H1 (cell line): ENCODE results near the gene AHI1. TPM values are rescaled to one million over a fixed set of nuclear protein-coding genes. Genes with fewer than 3 reads are reported as not detected.

Source experiments
- CTCF ChIA-PET: fragments of 300-600 bp; sonication (Branson Sonifier 250); formaldehyde crosslinking; loops from one replicate; lab custom pipeline; 2021; ENCODE audit not compliant: partially characterized antibody; lab: Charles Lee
- POLR2A ChIA-PET: fragments of 300-600 bp; sonication (Branson Sonifier 250); formaldehyde crosslinking; loops from one replicate; lab custom pipeline; 2021; ENCODE audit warnings: inconsistent platforms; ENCODE audit not compliant: partially characterized antibody; lab: Charles Lee
- DNase-seq, 2 experiments: peaks; one replicate each; pipeline versions ENCODE4 v3.0.0 to v3.0.0-alpha.2; 2010 to 2022; ENCODE audit warnings: low spot score in 2 of 2, low read depth in 1 of 2, mixed read lengths in 1 of 2
- FAIRE-seq: peaks from 2 replicates; lab custom pipeline; 2011; peaks lifted over from hg19 to GRCh38; lab: Jason Lieb, UNC
- H2AFZ ChIP-seq: 2 replicates; pipeline ENCODE4 v1.8.1; 2012; ENCODE audit warnings: low read length, inconsistent platforms
- H2AK5ac ChIP-seq: 2 replicates; pipeline ENCODE4 v1.6.1; 2013; ENCODE audit warnings: low read depth, low read length
- H2BK120ac ChIP-seq: replicated peaks from 2 replicates; pipeline ENCODE3; 2013; ENCODE audit warnings: low read depth, low read length, inconsistent platforms
- H2BK12ac ChIP-seq: 2 replicates; pipeline ENCODE4 v1.6.1; 2013; ENCODE audit warnings: low read depth, low read length
- H2BK15ac ChIP-seq: 2 replicates; pipeline ENCODE4 v1.6.1; 2013; ENCODE audit warnings: low read length
- H2BK20ac ChIP-seq: 2 replicates; pipeline ENCODE4 v1.6.1; 2013; ENCODE audit warnings: low read length
- H2BK5ac ChIP-seq: 2 replicates; pipeline ENCODE4 v1.6.1; 2013; ENCODE audit warnings: low read depth, low read length
- H3K14ac ChIP-seq: 2 replicates; pipeline ENCODE4 v1.6.1; 2013; ENCODE audit warnings: inconsistent platforms; ENCODE audit not compliant: insufficient read length
- H3K18ac ChIP-seq: 2 replicates; pipeline ENCODE4 v1.6.1; 2013; ENCODE audit warnings: low read length; ENCODE audit errors: extremely low read depth
- H3K23ac ChIP-seq: 2 replicates; pipeline ENCODE4 v1.6.1; 2013; ENCODE audit warnings: inconsistent platforms; ENCODE audit not compliant: insufficient read length
- H3K23me2 ChIP-seq: 2 replicates; pipeline ENCODE4 v1.6.1; 2013; ENCODE audit warnings: low read depth, low read length
- H3K27ac ChIP-seq: 2 replicates; pipeline ENCODE4 v1.6.1; 2011; ENCODE audit warnings: low read depth, low read length, inconsistent platforms
- H3K27me3 ChIP-seq, 4 experiments: replicated peaks in 1 of 4; 1 replicate in 1 of 4; 2 replicates in 3 of 4; pipeline versions ENCODE4 v1.6.1 to v1.8.1; 2011 to 2013; ENCODE audit warnings: low read length in 3 of 4, mild to moderate bottlenecking in 3 of 4, inconsistent platforms in 2 of 4, mixed read lengths in 2 of 4, moderate library complexity in 1 of 4; ENCODE audit not compliant: control insufficient read depth in 3 of 4, insufficient read depth in 3 of 4; ENCODE audit errors: extremely low read depth in 1 of 4
- H3K36me3 ChIP-seq, 4 experiments: 2 replicates each; pipeline versions ENCODE4 v1.6.1 to v1.8.1; 2011 to 2013; ENCODE audit warnings: mild to moderate bottlenecking in 4 of 4, low read length in 3 of 4, moderate library complexity in 2 of 4, control low read depth in 1 of 4, inconsistent platforms in 1 of 4; ENCODE audit not compliant: insufficient read depth in 4 of 4, control insufficient read depth in 2 of 4
- H3K4ac ChIP-seq: replicated peaks from 2 replicates; pipeline ENCODE3; 2013; ENCODE audit warnings: low read length, low read depth, mixed read lengths, inconsistent platforms; ENCODE audit not compliant: insufficient read length
- H3K4me1 ChIP-seq, 4 experiments: replicated peaks in 1 of 4; 1 replicate in 1 of 4; 2 replicates in 3 of 4; pipeline versions ENCODE4 v1.6.1 to v1.8.1; 2011 to 2013; ENCODE audit warnings: low read length in 3 of 4, inconsistent platforms in 2 of 4, mixed read lengths in 1 of 4; ENCODE audit not compliant: insufficient read depth in 4 of 4, control insufficient read depth in 3 of 4
- H3K4me2 ChIP-seq, 2 experiments: 2 replicates each; pipeline versions ENCODE4 v1.6.1 to v1.8.1; 2011 to 2013; ENCODE audit warnings: low read depth in 2 of 2, low read length in 2 of 2, control low read depth in 1 of 2, inconsistent platforms in 1 of 2, mild to moderate bottlenecking in 1 of 2; ENCODE audit not compliant: insufficient read depth in 1 of 2
- H3K4me3 ChIP-seq, 4 experiments: fragments of 200-600, 300-600 bp in 1 of 4; sonication (generic), shearing (Covaris generic), sonication (Bioruptor Twin) in 1 of 4; 2 replicates each; pipeline versions ENCODE4 v1.5.1 to v1.8.1; 2011 to 2016; ENCODE audit warnings: low read length in 4 of 4, low read depth in 3 of 4, control low read depth in 2 of 4, inconsistent platforms in 2 of 4, mild to moderate bottlenecking in 2 of 4, mixed read lengths in 1 of 4, moderate library complexity in 1 of 4; ENCODE audit not compliant: insufficient read depth in 2 of 4; ENCODE audit errors: extremely low read depth in 1 of 4
- H3K56ac ChIP-seq: replicated peaks from 2 replicates; pipeline ENCODE3; 2013; ENCODE audit warnings: low read depth, mild to moderate bottlenecking, mixed read lengths, low read length, inconsistent platforms; ENCODE audit not compliant: insufficient read length
- H3K79me1 ChIP-seq: 2 replicates; pipeline ENCODE4 v1.6.1; 2013; ENCODE audit warnings: low read depth, low read length, control low read depth
- H3K79me2 ChIP-seq, 2 experiments: 2 replicates each; pipeline versions ENCODE4 v1.6.1 to v1.8.1; 2012 to 2013; ENCODE audit warnings: low read length in 2 of 2, mild to moderate bottlenecking in 2 of 2, inconsistent platforms in 1 of 2; ENCODE audit not compliant: insufficient read depth in 2 of 2, control insufficient read depth in 1 of 2
- H3K9ac ChIP-seq, 4 experiments: replicated peaks in 1 of 4; 1 replicate in 1 of 4; 2 replicates in 3 of 4; pipeline versions ENCODE4 v1.6.1 to v1.8.1; 2011 to 2013; ENCODE audit warnings: low read depth in 3 of 4, low read length in 3 of 4, control low read depth in 2 of 4, mild to moderate bottlenecking in 2 of 4, moderate library complexity in 2 of 4, inconsistent platforms in 1 of 4; ENCODE audit errors: extremely low read depth in 1 of 4
- H3K9me3 ChIP-seq, 2 experiments: 2 replicates each; pipeline versions ENCODE4 v1.6.1 to v1.8.1; 2012 to 2013; ENCODE audit warnings: mild to moderate bottlenecking in 2 of 2, moderate library complexity in 2 of 2, control low read depth in 1 of 2, inconsistent platforms in 1 of 2, low read depth in 1 of 2, low read length in 1 of 2, mixed read lengths in 1 of 2; ENCODE audit not compliant: insufficient read depth in 2 of 2
- H4K20me1 ChIP-seq, 2 experiments: replicated peaks in 1 of 2; 2 replicates each; pipeline versions ENCODE3 to v1.8.1; 2011 to 2013; ENCODE audit warnings: inconsistent platforms in 2 of 2, low read length in 2 of 2, mild to moderate bottlenecking in 1 of 2; ENCODE audit not compliant: insufficient read depth in 2 of 2, control insufficient read depth in 1 of 2
- H4K5ac ChIP-seq: 2 replicates; pipeline ENCODE4 v1.6.1; 2013; ENCODE audit warnings: low read length, low read depth, mixed read lengths, inconsistent platforms; ENCODE audit not compliant: insufficient read length
- H4K8ac ChIP-seq: 2 replicates; pipeline ENCODE4 v1.8.0; 2013; ENCODE audit warnings: mild to moderate bottlenecking, moderate library complexity, low read length, inconsistent platforms; ENCODE audit not compliant: insufficient read depth; ENCODE audit errors: extremely low read depth
- H4K91ac ChIP-seq: replicated peaks from 2 replicates; pipeline ENCODE3; 2013; ENCODE audit warnings: low read length, mixed read lengths, inconsistent platforms; ENCODE audit not compliant: insufficient read length
- HDAC6 ChIP-seq: IDR thresholded peaks from one replicate; pipeline ENCODE4 v1.7.1; 2012; ENCODE audit warnings: low read depth, mild to moderate bottlenecking, inconsistent platforms, low read length, moderate library complexity
- JUND ChIP-seq: IDR thresholded peaks from 2 replicates; pipeline ENCODE4 v1.6.1; 2011; ENCODE audit warnings: mild to moderate bottlenecking, improper control_type of control experiment, low read length
- KDM1A ChIP-seq: fragments of 200-600, 300-600 bp; sonication (generic); IDR thresholded peaks from 2 replicates; pipeline ENCODE4 v1.7.1; 2016; ENCODE audit warnings: mild to moderate bottlenecking, low read length, borderline replicate concordance
- KDM4A ChIP-seq: IDR thresholded peaks from one replicate; pipeline ENCODE4 v1.7.1; 2012; ENCODE audit warnings: low read depth, mild to moderate bottlenecking, moderate library complexity, low read length, inconsistent platforms; ENCODE audit not compliant: severe bottlenecking
- MAFK ChIP-seq: IDR thresholded peaks from 2 replicates; pipeline ENCODE4 v1.6.1; 2012; ENCODE audit warnings: low read depth, mild to moderate bottlenecking, improper control_type of control experiment, low read length
- NANOG ChIP-seq: IDR thresholded peaks from 2 replicates; pipeline ENCODE4 v1.6.1; 2011; ENCODE audit warnings: low read length, low read depth, mild to moderate bottlenecking, inconsistent platforms; ENCODE audit not compliant: insufficient read depth, poor library complexity, severe bottlenecking
- POLR2A ChIP-seq, 2 experiments: IDR thresholded peaks; 1 replicate in 1 of 2; 2 replicates in 1 of 2; pipeline ENCODE4 v1.6.1; 2011; ENCODE audit warnings: low read depth in 2 of 2, low read length in 2 of 2, mild to moderate bottlenecking in 2 of 2; ENCODE audit errors: control extremely low read depth in 1 of 2
- SAP30 ChIP-seq: fragments of 300-600 bp; sonication (generic); IDR thresholded peaks from 2 replicates; pipeline ENCODE4 v1.7.1; 2012; ENCODE audit warnings: low read length, moderate library complexity, mild to moderate bottlenecking, inconsistent platforms; ENCODE audit not compliant: insufficient read depth, insufficient replicate concordance
- TAF1 ChIP-seq: IDR thresholded peaks from 2 replicates; pipeline ENCODE4 v1.6.1; 2011; ENCODE audit warnings: mild to moderate bottlenecking, low read depth, low read length
- TAF7 ChIP-seq: optimal IDR thresholded peaks from 2 replicates; pipeline ENCODE3; 2011; ENCODE audit warnings: low read depth, mild to moderate bottlenecking, inconsistent platforms, low read length, moderate library complexity, borderline replicate concordance
- TBP ChIP-seq: IDR thresholded peaks from 2 replicates; pipeline ENCODE4 v1.6.1; 2011; ENCODE audit warnings: low read depth, low read length, improper control_type of control experiment
- polyA plus RNA-seq, 7 experiments: library from polyadenylated mRNA; depleted of rRNA in 3 of 7; stranded (reverse) in 5 of 7; unstranded in 2 of 7; fragments of >200 nt in 5 of 7; fragments of 200-250 nt in 2 of 7; gene quantifications; 1 replicate in 5 of 7; 2 replicates in 1 of 7; 4 replicates in 1 of 7; pipeline versions ENCODE4 v1.2.1 to v1.2.3, GENCODE V29; 2011 to 2013; ENCODE audit warnings: missing spikeins in 2 of 7, mixed read lengths in 2 of 7
- total RNA-seq: library from RNA; stranded (reverse); fragmentation: NEBNext Ultra II Directional; extraction: Animal tissue kit (Norgen Biotek cat#: 25700); gene quantifications from 2 replicates; pipeline ENCODE4 v1.2.1, GENCODE V29; 2021
- TF ChIP-seq, protein P1 (sequence below): IDR thresholded peaks from 2 replicates; pipeline ENCODE4 v1.6.1; 2012; ENCODE audit warnings: low read length, inconsistent platforms
- TF ChIP-seq, protein P2 (sequence below): IDR thresholded peaks from 2 replicates; pipeline ENCODE4 v1.6.1; 2011; ENCODE audit warnings: low read depth, mild to moderate bottlenecking, low read length; ENCODE audit not compliant: insufficient read depth

Gene AHI1
- total and polyA plus RNA-seq, 2 of the 8 experiments (the other 6 are each of a cell fraction or from before 2014, with no cell fraction given): 4.2 to 19.6 TPM

DNA sequence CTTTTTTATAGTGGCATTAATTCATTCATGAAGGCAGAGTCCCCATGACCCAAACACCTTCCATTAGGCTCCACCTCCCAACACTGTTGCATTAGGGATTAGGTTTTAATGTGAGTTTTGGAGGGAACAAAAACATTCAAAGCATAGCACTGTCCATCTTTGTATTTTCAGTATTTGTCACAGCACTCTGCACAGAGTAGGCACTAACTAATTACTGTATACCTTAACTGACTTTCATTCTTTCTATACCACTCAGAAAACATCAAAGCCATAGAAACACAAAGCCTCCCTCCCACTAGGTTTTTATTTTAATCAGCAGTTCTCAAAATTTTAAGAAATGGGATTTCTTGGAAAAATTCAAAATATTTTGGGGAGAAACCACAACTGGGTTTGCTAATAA, 21.8 kb upstream of the AHI1 start:
- Histone ChIP-seq H4K20me1 (no peaks in the 10 kb centered on the region), H3K4me3 (no peak overlapping the region), H3K23me2 (peaks cover 2% of the 10 kb centered on the region; the same call in 1 of the 2 replicates), H3K27me3 (no peaks in the 10 kb centered on the region), H3K27ac (no peak overlapping the region), H2AK5ac (no peak overlapping the region), H3K4me2 (no peak overlapping the region), H4K91ac (no peak overlapping the region), H2AFZ (no peak overlapping the region), H3K9ac (no peak overlapping the region), H3K79me2 (no peaks in the 10 kb centered on the region), H2BK15ac (no peak overlapping the region), H3K9me3 (no peaks in the 10 kb centered on the region), H3K18ac (no peak overlapping the region), H3K36me3 (no peaks in the 10 kb centered on the region), H3K56ac (no peak overlapping the region), H3K79me1 (no peaks in the 10 kb centered on the region), H4K8ac (no peak overlapping the region), H3K23ac (no peak overlapping the region), H2BK12ac (no peak overlapping the region), H3K4me1 (no peaks in the 10 kb centered on the region), H3K14ac (no peak overlapping the region), H2BK20ac (no peak overlapping the region), H3K4ac (no peak overlapping the region), H2BK5ac (no peak overlapping the region), H4K5ac (no peak overlapping the region), H2BK120ac (no peak overlapping the region)
- DNase-seq (no peak), FAIRE-seq (no peak)
- ChIA-PET POLR2A (no interaction called here), CTCF (no interaction called here)
- TF ChIP-seq NANOG (no peak), TAF7 (no peak), TBP (no peak), MAFK (no peak), KDM1A (no peak), HDAC6 (no peak), SAP30 (no peak), JUND (no peak), POLR2A (IDR thresholded peaks at IDR 0.05; ENCODE audit: control extremely low read depth in 1 of 2, low read depth in 2 of 2, low read length in 2 of 2) (no peak), KDM4A (no peak), TAF1 (no peak)
- TF ChIP-seq, protein P1, sequence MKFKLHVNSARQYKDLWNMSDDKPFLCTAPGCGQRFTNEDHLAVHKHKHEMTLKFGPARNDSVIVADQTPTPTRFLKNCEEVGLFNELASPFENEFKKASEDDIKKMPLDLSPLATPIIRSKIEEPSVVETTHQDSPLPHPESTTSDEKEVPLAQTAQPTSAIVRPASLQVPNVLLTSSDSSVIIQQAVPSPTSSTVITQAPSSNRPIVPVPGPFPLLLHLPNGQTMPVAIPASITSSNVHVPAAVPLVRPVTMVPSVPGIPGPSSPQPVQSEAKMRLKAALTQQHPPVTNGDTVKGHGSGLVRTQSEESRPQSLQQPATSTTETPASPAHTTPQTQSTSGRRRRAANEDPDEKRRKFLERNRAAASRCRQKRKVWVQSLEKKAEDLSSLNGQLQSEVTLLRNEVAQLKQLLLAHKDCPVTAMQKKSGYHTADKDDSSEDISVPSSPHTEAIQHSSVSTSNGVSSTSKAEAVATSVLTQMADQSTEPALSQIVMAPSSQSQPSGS: no peak
- TF ChIP-seq, protein P2, sequence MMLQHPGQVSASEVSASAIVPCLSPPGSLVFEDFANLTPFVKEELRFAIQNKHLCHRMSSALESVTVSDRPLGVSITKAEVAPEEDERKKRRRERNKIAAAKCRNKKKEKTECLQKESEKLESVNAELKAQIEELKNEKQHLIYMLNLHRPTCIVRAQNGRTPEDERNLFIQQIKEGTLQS: no peak
